Stomach (tissue), 4 donors: Measurements from ENCODE around the gene PGBD5.

ENCODE experiments used
- POLR2AphosphoS5 ChIP-seq, 3 donors: sonication (generic); formaldehyde crosslinking; IDR thresholded peaks; one replicate each; pipeline ENCODE4 v1.6.1; 2016; ENCODE audit warnings: antibody characterized with exemption in 3 of 3
- TF ChIP-seq, protein P1 (sequence below), 7 experiments: fragments of 450-650 bp in 4 of 7; fragments of 200-600 bp in 3 of 7; sonication (generic) in 3 of 7; IDR thresholded peaks; one replicate each; pipeline ENCODE4 v1.5.1; 2016 to 2019; ENCODE audit warnings: antibody characterized with exemption in 7 of 7, control low read depth in 2 of 7, mild to moderate bottlenecking in 1 of 7

DNA sequence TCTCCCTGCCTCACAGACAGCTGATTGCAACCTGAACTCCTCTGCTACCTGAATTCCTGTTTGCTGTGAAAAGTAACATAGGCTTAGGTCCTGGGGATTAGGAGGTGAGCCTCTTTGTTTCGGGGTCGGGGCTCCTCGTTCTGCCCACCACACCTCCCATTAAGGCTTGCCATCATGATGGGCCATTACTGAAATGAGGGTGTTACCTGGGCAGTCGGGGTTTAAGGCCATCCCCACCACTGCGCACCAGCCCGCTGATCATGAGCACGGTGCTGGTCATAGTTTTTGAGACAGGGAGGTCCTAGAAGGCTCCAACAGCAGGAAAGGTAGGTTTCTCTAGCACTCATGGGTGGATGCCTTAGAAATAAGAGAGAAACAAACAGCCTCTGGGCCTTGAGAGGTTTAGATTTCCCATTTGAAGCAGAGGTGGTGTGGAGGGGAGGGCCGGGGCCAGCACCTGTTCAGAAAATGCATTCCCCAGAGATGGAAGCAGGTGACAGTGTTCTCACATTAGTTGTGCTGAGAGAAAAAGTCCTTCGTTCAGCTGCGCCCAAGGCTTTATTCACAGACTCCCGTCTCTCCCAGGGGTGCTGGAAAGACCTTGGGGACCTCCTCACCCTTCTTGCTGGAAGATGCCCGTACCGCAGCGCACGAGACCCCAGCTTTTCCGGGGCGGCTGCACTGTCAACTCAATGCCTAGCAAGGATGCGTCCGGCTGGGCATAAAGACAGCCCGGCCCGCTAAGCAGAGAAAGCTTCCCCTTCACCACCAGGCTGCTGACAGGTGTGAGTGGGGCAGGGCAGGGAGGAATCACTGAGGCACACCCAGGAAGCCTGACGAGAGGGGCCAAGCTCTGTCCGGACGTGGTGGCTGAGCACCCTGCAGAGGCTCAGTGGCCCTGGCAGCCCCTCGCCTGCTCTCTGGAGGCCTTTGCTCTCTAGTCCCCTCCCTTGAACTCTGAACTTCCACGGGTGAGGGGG is 125.5 kb downstream of the PGBD5 start:
- TF ChIP-seq, protein P1, sequence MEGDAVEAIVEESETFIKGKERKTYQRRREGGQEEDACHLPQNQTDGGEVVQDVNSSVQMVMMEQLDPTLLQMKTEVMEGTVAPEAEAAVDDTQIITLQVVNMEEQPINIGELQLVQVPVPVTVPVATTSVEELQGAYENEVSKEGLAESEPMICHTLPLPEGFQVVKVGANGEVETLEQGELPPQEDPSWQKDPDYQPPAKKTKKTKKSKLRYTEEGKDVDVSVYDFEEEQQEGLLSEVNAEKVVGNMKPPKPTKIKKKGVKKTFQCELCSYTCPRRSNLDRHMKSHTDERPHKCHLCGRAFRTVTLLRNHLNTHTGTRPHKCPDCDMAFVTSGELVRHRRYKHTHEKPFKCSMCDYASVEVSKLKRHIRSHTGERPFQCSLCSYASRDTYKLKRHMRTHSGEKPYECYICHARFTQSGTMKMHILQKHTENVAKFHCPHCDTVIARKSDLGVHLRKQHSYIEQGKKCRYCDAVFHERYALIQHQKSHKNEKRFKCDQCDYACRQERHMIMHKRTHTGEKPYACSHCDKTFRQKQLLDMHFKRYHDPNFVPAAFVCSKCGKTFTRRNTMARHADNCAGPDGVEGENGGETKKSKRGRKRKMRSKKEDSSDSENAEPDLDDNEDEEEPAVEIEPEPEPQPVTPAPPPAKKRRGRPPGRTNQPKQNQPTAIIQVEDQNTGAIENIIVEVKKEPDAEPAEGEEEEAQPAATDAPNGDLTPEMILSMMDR (IDR thresholded peaks at IDR 0.05): no peak
- TF ChIP-seq POLR2AphosphoS5 (IDR thresholded peaks at IDR 0.05): no peak
